HepG2 (cell line): ENCODE data around the gene SSU72. TPM values are rescaled to one million over a fixed set of nuclear protein-coding genes. Genes with fewer than 3 reads are reported as not detected.

Experiments
- ESRRA ChIP-seq: sonication (generic); formaldehyde crosslinking; IDR thresholded peaks from 2 replicates; pipeline ENCODE4 v1.5.1; 2020; ENCODE audit warnings: mild to moderate bottlenecking, low read depth, missing genetic modification reagents
- GABPB1 ChIP-seq: IDR thresholded peaks from 2 replicates; pipeline ENCODE4 v1.6.1; 2016; ENCODE audit warnings: mild to moderate bottlenecking, missing genetic modification reagents, moderate library complexity, missing compliant biosample characterization
- HNF1A ChIP-seq, 2 experiments: sonication (generic) in 1 of 2; formaldehyde crosslinking in 1 of 2; IDR thresholded peaks; 2 replicates each; pipeline versions ENCODE4 v1.4.0 to v1.6.1; 2016 to 2020; ENCODE audit warnings: borderline replicate concordance in 1 of 2, low read depth in 1 of 2, mild to moderate bottlenecking in 1 of 2, missing genetic modification reagents in 1 of 2
- MED13 ChIP-seq: sonication (generic); formaldehyde crosslinking; IDR thresholded peaks from 2 replicates; pipeline ENCODE4 v1.5.0; 2020; ENCODE audit warnings: missing genetic modification reagents
- NR2F1 ChIP-seq, 2 experiments: fragments of 450-650 bp in 1 of 2; formaldehyde crosslinking in 1 of 2; IDR thresholded peaks; 2 replicates each; pipeline versions ENCODE4 v1.5.0 to v1.6.1; 2016 to 2020; ENCODE audit warnings: mild to moderate bottlenecking in 1 of 2, missing compliant biosample characterization in 1 of 2, missing genetic modification reagents in 1 of 2, moderate library complexity in 1 of 2
- PRDM4 ChIP-seq: sonication (generic); formaldehyde crosslinking; IDR thresholded peaks from 2 replicates; pipeline ENCODE4 v1.9.0; 2021; ENCODE audit warnings: missing genetic modification reagents, borderline replicate concordance
- STAG1 ChIP-seq: sonication (generic); formaldehyde crosslinking; IDR thresholded peaks from 2 replicates; pipeline ENCODE4 v1.4.0; 2020; ENCODE audit warnings: missing genetic modification reagents
- ZBTB20 ChIP-seq: sonication (generic); formaldehyde crosslinking; IDR thresholded peaks from 2 replicates; pipeline ENCODE4 v1.8.1; 2023; ENCODE audit warnings: missing genetic modification reagents, low read depth, mild to moderate bottlenecking, borderline replicate concordance
- ZFY ChIP-seq: sonication (generic); formaldehyde crosslinking; IDR thresholded peaks from 2 replicates; pipeline ENCODE4 v1.4.0; 2020; ENCODE audit warnings: missing genetic modification reagents
- ZNF792 ChIP-seq: IDR thresholded peaks from 2 replicates; pipeline ENCODE4 v1.6.1; 2016
- polyA plus RNA-seq, 8 experiments: library from polyadenylated mRNA; depleted of rRNA in 3 of 8; stranded (reverse) in 7 of 8; unstranded in 1 of 8; fragments of >200 nt; fragmentation: Illumina TruSeq in 4 of 8; extraction: Trizol in 4 of 8; gene quantifications; 2 replicates each; pipeline versions ENCODE4 v1.2.1 to v1.2.3, GENCODE V29; 2011 to 2016; ENCODE audit warnings: low read depth in 4 of 8, missing spikeins in 1 of 8, mixed read lengths in 1 of 8; ENCODE audit not compliant: insufficient read depth in 1 of 8
- total RNA-seq, 5 experiments: library from RNA; depleted of rRNA; stranded (reverse); fragments of >200 nt; fragmentation: Illumina TruSeq; extraction: Trizol; gene quantifications; 2 replicates each; pipeline ENCODE4 v1.2.3, GENCODE V29; 2016; ENCODE audit warnings: low read depth in 1 of 5
- TF ChIP-seq, protein P1 (sequence below): sonication (generic); formaldehyde crosslinking; IDR thresholded peaks from 2 replicates; pipeline ENCODE4 v1.8.1; 2022; ENCODE audit warnings: mild to moderate bottlenecking, missing genetic modification reagents
- TF ChIP-seq, protein P2 (sequence below): sonication (generic); formaldehyde crosslinking; IDR thresholded peaks from 2 replicates; pipeline ENCODE4 v1.5.0; 2020; ENCODE audit warnings: mild to moderate bottlenecking, missing genetic modification reagents
- TF ChIP-seq, protein P3 (sequence below): sonication (generic); formaldehyde crosslinking; IDR thresholded peaks from 2 replicates; pipeline ENCODE4 v1.5.1; 2020; ENCODE audit warnings: missing genetic modification reagents, mild to moderate bottlenecking, borderline replicate concordance
- TF ChIP-seq, protein P4 (sequence below): sonication (generic); formaldehyde crosslinking; IDR thresholded peaks from 2 replicates; pipeline ENCODE4 v1.4.0; 2020; ENCODE audit warnings: low read depth, mild to moderate bottlenecking, missing genetic modification reagents

The SSU72 gene
- total and polyA plus RNA-seq, 2 of the 13 experiments (the other 11 are each of a cell fraction or from before 2014, with no cell fraction given) = 42.8 to 67.1 TPM

DNA sequence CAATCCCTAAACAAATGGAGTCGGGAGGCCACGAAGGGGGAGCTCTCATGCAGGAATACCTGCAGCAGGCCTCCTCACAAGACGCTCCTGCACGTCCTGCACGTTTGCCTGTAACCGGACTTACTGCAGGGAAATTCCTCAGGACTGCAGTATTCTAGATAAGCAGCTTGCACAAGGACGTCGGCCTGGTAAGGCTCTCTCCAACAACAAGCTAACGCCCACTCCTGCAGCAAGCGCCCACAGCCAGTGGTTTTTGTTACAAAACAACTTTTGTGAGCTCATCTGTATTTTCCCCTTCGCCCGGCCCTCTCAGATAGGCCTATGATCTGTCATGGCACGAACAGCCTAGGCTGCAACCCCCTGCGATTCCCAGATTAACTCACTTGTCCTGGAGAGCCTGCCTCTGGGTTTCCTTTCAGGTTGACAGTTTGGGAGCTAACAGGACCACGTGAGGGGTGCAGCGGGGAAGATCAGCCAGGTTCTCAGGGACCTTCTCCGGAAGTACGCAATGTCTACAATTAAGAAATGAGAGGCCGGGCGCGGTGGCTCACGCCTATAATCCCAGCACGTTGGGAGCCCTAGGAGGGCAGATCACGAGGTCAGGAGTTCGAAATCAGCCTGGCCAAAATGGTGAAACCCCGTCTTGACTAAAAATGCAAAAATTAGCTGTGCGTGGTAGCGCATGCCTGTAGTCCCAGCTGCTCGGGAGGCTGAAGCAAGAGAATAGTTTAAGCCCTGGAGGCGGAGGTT, 39.7 kb upstream of the SSU72 start (continued):
- TF ChIP-seq, protein P1, sequence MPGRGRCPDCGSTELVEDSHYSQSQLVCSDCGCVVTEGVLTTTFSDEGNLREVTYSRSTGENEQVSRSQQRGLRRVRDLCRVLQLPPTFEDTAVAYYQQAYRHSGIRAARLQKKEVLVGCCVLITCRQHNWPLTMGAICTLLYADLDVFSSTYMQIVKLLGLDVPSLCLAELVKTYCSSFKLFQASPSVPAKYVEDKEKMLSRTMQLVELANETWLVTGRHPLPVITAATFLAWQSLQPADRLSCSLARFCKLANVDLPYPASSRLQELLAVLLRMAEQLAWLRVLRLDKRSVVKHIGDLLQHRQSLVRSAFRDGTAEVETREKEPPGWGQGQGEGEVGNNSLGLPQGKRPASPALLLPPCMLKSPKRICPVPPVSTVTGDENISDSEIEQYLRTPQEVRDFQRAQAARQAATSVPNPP = no peak
- no peak for TF ChIP-seq PRDM4 (CRISPR knock-in tag)
- no peak for TF ChIP-seq MED13 (CRISPR knock-in tag)
- TF ChIP-seq GABPB1 = no peak
- no peak for TF ChIP-seq NR2F1 (CRISPR knock-in tag; IDR thresholded peaks at IDR 0.05)
- peak; percentile 34; the same call in 1 of the 2 replicates for TF ChIP-seq ZFY (CRISPR knock-in tag)
- TF ChIP-seq HNF1A (IDR thresholded peaks at IDR 0.05; ENCODE audit: low read depth) = peak; percentile 48; the same call in 1 of the 2 replicates
- no peak for TF ChIP-seq HNF1A (CRISPR knock-in tag; IDR thresholded peaks at IDR 0.05; ENCODE audit: borderline replicate concordance)
- TF ChIP-seq, protein P2, sequence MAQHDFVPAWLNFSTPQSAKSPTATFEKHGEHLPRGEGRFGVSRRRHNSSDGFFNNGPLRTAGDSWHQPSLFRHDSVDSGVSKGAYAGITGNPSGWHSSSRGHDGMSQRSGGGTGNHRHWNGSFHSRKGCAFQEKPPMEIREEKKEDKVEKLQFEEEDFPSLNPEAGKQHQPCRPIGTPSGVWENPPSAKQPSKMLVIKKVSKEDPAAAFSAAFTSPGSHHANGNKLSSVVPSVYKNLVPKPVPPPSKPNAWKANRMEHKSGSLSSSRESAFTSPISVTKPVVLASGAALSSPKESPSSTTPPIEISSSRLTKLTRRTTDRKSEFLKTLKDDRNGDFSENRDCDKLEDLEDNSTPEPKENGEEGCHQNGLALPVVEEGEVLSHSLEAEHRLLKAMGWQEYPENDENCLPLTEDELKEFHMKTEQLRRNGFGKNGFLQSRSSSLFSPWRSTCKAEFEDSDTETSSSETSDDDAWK (CRISPR knock-in tag) = no peak
- TF ChIP-seq ZNF792 (CRISPR knock-in tag) = no peak
- TF ChIP-seq ESRRA (CRISPR knock-in tag) = no peak
- TF ChIP-seq, protein P3, sequence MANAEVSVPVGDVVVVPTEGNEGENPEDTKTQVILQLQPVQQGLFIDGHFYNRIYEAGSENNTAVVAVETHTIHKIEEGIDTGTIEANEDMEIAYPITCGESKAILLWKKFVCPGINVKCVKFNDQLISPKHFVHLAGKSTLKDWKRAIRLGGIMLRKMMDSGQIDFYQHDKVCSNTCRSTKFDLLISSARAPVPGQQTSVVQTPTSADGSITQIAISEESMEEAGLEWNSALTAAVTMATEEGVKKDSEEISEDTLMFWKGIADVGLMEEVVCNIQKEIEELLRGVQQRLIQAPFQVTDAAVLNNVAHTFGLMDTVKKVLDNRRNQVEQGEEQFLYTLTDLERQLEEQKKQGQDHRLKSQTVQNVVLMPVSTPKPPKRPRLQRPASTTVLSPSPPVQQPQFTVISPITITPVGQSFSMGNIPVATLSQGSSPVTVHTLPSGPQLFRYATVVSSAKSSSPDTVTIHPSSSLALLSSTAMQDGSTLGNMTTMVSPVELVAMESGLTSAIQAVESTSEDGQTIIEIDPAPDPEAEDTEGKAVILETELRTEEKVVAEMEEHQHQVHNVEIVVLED (CRISPR knock-in tag) = no peak
- TF ChIP-seq STAG1 = 0 out of 2 replicates have a peak, but pooled peaks have one; percentile 5
- TF ChIP-seq, protein P4, sequence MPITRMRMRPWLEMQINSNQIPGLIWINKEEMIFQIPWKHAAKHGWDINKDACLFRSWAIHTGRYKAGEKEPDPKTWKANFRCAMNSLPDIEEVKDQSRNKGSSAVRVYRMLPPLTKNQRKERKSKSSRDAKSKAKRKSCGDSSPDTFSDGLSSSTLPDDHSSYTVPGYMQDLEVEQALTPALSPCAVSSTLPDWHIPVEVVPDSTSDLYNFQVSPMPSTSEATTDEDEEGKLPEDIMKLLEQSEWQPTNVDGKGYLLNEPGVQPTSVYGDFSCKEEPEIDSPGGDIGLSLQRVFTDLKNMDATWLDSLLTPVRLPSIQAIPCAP = no peak
- TF ChIP-seq ZBTB20 (CRISPR knock-in tag) = no peak
